Measurements from ENCODE around the gene NTM.

The NTM gene

DNA sequence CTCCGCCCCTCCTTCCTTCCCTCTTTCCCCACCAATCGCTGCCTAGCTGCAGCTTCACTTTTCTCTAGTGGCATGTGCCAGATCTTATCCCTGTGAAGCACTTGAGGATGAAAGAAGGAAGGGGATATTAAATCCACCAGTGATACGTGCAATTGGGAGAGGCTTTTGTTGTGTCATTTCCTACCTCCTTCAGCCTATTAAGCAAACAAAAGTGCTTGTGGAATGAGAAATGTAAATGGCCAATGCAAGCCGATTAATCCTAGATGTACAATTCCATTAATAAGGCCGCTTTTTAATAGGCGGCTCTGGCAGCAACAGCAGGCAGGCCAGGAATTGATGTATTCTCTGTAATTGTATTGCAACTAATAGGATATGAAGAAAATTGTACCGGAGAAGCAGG is 23.3 kb downstream of the NTM start:
- Histone ChIP-seq H3K4me1 (ENCODE audit: control insufficient read depth, insufficient read depth, low read length) (no peaks in the 10 kb centered on the region), H3K36me3 (ENCODE audit: control insufficient read depth in 2 of 2, insufficient read depth in 2 of 2, low read length in 2 of 2) (no peaks in the 10 kb centered on the region), H3K27ac (ENCODE audit: low read length) (no peak overlapping the region), H3K9me3 (ENCODE audit: control insufficient read depth in 2 of 2, low read length in 2 of 2) (no peaks in the 10 kb centered on the region), H3K4me3 (ENCODE audit: low read length in 2 of 2) (no peak overlapping the region), H3K9ac (ENCODE audit: low read length in 2 of 2) (no peak overlapping the region), H3K27me3 (ENCODE audit: control insufficient read depth in 1 of 2, insufficient read depth in 2 of 2, low read length in 2 of 2) (no peaks in the 10 kb centered on the region)

GRCh38 chr11:131397675-131398074 is 27.3 kb downstream of the NTM start:
- no peak overlapping the region for H3K4me3 ChIP-seq (ENCODE audit: low read length in 2 of 2)
- H3K9me3 ChIP-seq (ENCODE audit: control insufficient read depth in 2 of 2, low read length in 2 of 2): no peaks in the 10 kb centered on the region
- no peak overlapping the region for H3K9ac ChIP-seq (ENCODE audit: low read length in 2 of 2)
- no peaks in the 10 kb centered on the region for H3K36me3 ChIP-seq (ENCODE audit: control insufficient read depth in 2 of 2, insufficient read depth in 2 of 2, low read length in 2 of 2)
- no peaks in the 10 kb centered on the region for H3K4me1 ChIP-seq (ENCODE audit: control insufficient read depth, insufficient read depth, low read length)
- H3K27me3 ChIP-seq (ENCODE audit: control insufficient read depth in 1 of 2, insufficient read depth in 2 of 2, low read length in 2 of 2): no peaks in the 10 kb centered on the region
- H3K27ac ChIP-seq (ENCODE audit: low read length): no peak overlapping the region

DNA sequence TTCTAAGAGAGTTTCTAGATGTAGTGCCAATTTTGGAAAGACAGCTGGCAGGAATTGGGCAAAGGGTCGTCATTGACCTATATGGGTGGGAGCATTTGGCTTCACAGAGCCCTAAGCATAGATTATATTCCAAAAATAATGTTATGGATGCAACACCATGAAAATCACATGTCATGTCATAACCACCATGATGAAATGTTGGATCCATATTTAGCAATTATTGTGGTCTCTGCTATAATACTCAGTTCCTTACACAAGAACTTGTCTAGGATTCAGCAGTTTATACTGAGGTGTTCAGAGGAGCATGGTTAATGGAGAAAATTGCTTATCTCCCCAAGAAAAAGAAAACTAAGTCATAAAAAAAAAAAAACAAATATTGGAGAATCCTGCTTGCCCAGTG is 31.6 kb downstream of the NTM start:
- H3K27ac ChIP-seq (ENCODE audit: low read length): no peak overlapping the region
- no peaks in the 10 kb centered on the region for H3K9me3 ChIP-seq (ENCODE audit: control insufficient read depth in 2 of 2, low read length in 2 of 2)
- H3K27me3 ChIP-seq (ENCODE audit: control insufficient read depth in 1 of 2, insufficient read depth in 2 of 2, low read length in 2 of 2): no peaks in the 10 kb centered on the region
- no peaks in the 10 kb centered on the region for H3K4me1 ChIP-seq (ENCODE audit: control insufficient read depth, insufficient read depth, low read length)
- H3K9ac ChIP-seq (ENCODE audit: low read length in 2 of 2): no peak overlapping the region
- no peak overlapping the region for H3K4me3 ChIP-seq (ENCODE audit: low read length in 2 of 2)
- no peaks in the 10 kb centered on the region for H3K36me3 ChIP-seq (ENCODE audit: control insufficient read depth in 2 of 2, insufficient read depth in 2 of 2, low read length in 2 of 2)

DNA sequence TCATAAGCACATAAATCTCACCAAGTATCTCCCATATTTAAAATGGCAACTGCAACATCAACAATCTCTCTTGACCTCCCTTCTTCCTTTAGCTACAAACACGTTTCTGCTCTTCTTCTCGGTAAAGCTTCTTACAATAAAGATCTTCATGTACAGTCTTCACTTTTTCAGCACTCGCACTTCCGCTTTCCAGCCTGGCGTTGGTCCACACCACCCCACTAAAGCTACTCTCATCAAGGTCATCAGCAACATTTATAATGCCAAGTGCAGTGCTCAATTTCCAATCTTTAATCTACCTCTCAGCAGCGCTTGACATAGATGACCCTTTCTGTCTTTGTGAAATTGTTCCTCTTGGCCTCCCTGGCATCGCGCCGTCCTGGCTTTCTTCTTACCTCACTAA is 33.6 kb downstream of the NTM start:
- Histone ChIP-seq H3K9ac (ENCODE audit: low read length in 2 of 2) (no peak overlapping the region), H3K4me1 (ENCODE audit: control insufficient read depth, insufficient read depth, low read length) (no peaks in the 10 kb centered on the region), H3K27me3 (ENCODE audit: control insufficient read depth in 1 of 2, insufficient read depth in 2 of 2, low read length in 2 of 2) (no peaks in the 10 kb centered on the region), H3K9me3 (ENCODE audit: control insufficient read depth in 2 of 2, low read length in 2 of 2) (no peaks in the 10 kb centered on the region), H3K36me3 (ENCODE audit: control insufficient read depth in 2 of 2, insufficient read depth in 2 of 2, low read length in 2 of 2) (no peaks in the 10 kb centered on the region), H3K4me3 (ENCODE audit: low read length in 2 of 2) (no peak overlapping the region), H3K27ac (ENCODE audit: low read length) (no peak overlapping the region)

DNA sequence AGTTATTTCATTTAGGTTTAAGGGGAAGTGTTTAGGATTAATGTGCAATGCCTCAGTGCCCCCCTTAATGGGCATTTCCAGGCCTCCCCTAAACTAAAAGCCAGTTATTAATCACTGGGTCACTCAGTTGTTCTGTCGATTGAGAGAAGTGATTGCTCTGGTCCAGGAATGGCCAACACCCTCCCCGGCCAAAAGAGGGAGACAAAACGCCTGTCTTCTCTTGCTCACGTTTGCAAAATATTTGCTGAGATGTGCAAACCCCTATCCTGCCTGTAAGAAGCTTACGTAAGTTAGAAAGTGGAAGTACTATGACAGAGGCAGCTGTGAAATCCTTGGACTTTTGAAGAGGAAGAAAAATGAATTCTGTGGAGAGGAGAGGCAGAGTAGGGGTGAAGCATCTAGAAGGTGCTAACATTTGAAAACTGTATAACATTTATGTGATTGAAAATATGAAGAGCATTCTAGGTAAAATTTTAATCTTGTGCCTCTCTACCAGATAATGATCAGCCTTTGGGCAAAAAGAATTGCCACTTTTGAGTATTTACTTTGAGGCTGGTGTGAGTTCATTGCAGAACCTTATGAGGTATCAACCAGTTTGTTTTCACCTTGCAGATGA is 37.7 kb downstream of the NTM start:
- H3K4me1 ChIP-seq (ENCODE audit: control insufficient read depth, insufficient read depth, low read length): no peaks in the 10 kb centered on the region
- no peaks in the 10 kb centered on the region for H3K27me3 ChIP-seq (ENCODE audit: control insufficient read depth in 1 of 2, insufficient read depth in 2 of 2, low read length in 2 of 2)
- no peak overlapping the region for H3K4me3 ChIP-seq (ENCODE audit: low read length in 2 of 2)
- no peak overlapping the region for H3K27ac ChIP-seq (ENCODE audit: low read length)
- no peak overlapping the region for H3K9ac ChIP-seq (ENCODE audit: low read length in 2 of 2)
- H3K9me3 ChIP-seq (ENCODE audit: control insufficient read depth in 2 of 2, low read length in 2 of 2): no peaks in the 10 kb centered on the region
- H3K36me3 ChIP-seq (ENCODE audit: control insufficient read depth in 2 of 2, insufficient read depth in 2 of 2, low read length in 2 of 2): no peaks in the 10 kb centered on the region

GRCh38 chr11:131409345-131409744 is 38.9 kb downstream of the NTM start:
- no peaks in the 10 kb centered on the region for H3K27me3 ChIP-seq (ENCODE audit: control insufficient read depth in 1 of 2, insufficient read depth in 2 of 2, low read length in 2 of 2)
- H3K9ac ChIP-seq (ENCODE audit: low read length in 2 of 2): no peak overlapping the region
- H3K36me3 ChIP-seq (ENCODE audit: control insufficient read depth in 2 of 2, insufficient read depth in 2 of 2, low read length in 2 of 2): no peaks in the 10 kb centered on the region
- no peak overlapping the region for H3K27ac ChIP-seq (ENCODE audit: low read length)
- H3K4me1 ChIP-seq (ENCODE audit: control insufficient read depth, insufficient read depth, low read length): no peaks in the 10 kb centered on the region
- H3K9me3 ChIP-seq (ENCODE audit: control insufficient read depth in 2 of 2, low read length in 2 of 2): no peaks in the 10 kb centered on the region
- H3K4me3 ChIP-seq (ENCODE audit: low read length in 2 of 2): no peak overlapping the region

DNA sequence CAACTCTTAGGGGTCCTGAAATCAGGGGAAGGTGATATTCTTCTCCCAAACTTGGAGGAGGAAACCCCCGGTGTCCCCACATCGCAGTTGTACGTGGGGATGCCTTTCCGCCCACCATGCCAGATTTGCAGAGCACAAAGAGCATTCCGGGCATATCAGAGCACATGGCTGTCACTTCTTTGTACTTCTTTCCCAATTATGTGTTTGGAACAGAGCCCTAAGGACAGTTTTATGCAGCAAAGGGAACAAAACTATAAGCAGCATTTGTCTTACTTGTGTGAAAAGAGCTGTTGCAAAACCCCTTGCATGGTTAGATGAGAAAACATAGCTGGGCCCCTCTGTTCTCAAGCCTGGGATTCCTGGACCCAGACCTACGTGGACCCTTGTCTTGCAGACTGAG is 41.2 kb downstream of the NTM start:
- Histone ChIP-seq H3K4me1 (ENCODE audit: control insufficient read depth, insufficient read depth, low read length) (no peaks in the 10 kb centered on the region), H3K4me3 (ENCODE audit: low read length in 2 of 2) (no peak overlapping the region), H3K9ac (ENCODE audit: low read length in 2 of 2) (no peak overlapping the region), H3K27me3 (ENCODE audit: control insufficient read depth in 1 of 2, insufficient read depth in 2 of 2, low read length in 2 of 2) (no peaks in the 10 kb centered on the region), H3K9me3 (ENCODE audit: control insufficient read depth in 2 of 2, low read length in 2 of 2) (no peaks in the 10 kb centered on the region), H3K36me3 (ENCODE audit: control insufficient read depth in 2 of 2, insufficient read depth in 2 of 2, low read length in 2 of 2) (no peaks in the 10 kb centered on the region), H3K27ac (ENCODE audit: low read length) (no peak overlapping the region)

DNA sequence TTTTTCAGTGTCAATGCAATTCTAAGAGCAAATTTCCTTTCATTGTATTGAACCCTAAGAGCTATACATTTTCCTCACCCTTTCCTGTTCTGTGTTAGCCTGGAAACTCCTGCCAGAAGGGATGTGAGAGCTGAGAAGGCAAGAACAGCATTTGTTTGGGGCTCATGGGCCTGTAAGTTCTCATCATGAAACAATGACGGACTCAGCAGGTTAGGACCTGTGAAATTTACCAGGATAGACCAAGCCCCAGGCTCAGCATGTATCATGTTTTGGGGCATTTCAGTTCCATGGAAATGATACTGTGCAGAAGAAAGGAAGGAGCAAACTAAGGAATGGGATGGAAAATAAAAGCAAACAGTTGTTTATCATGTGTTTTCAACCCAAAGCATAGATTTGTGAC is 41.6 kb downstream of the NTM start:
- no peaks in the 10 kb centered on the region for H3K36me3 ChIP-seq (ENCODE audit: control insufficient read depth in 2 of 2, insufficient read depth in 2 of 2, low read length in 2 of 2)
- H3K27me3 ChIP-seq (ENCODE audit: control insufficient read depth in 1 of 2, insufficient read depth in 2 of 2, low read length in 2 of 2): no peaks in the 10 kb centered on the region
- H3K4me1 ChIP-seq (ENCODE audit: control insufficient read depth, insufficient read depth, low read length): no peaks in the 10 kb centered on the region
- H3K4me3 ChIP-seq (ENCODE audit: low read length in 2 of 2): no peak overlapping the region
- no peaks in the 10 kb centered on the region for H3K9me3 ChIP-seq (ENCODE audit: control insufficient read depth in 2 of 2, low read length in 2 of 2)
- no peak overlapping the region for H3K9ac ChIP-seq (ENCODE audit: low read length in 2 of 2)
- no peak overlapping the region for H3K27ac ChIP-seq (ENCODE audit: low read length)

GRCh38 chr11:131413217-131413616 is 42.8 kb downstream of the NTM start:
- Histone ChIP-seq H3K9ac (ENCODE audit: low read length in 2 of 2) (no peak overlapping the region), H3K9me3 (ENCODE audit: control insufficient read depth in 2 of 2, low read length in 2 of 2) (no peaks in the 10 kb centered on the region), H3K27ac (ENCODE audit: low read length) (no peak overlapping the region), H3K36me3 (ENCODE audit: control insufficient read depth in 2 of 2, insufficient read depth in 2 of 2, low read length in 2 of 2) (no peaks in the 10 kb centered on the region), H3K4me1 (ENCODE audit: control insufficient read depth, insufficient read depth, low read length) (no peaks in the 10 kb centered on the region), H3K4me3 (ENCODE audit: low read length in 2 of 2) (no peak overlapping the region), H3K27me3 (ENCODE audit: control insufficient read depth in 1 of 2, insufficient read depth in 2 of 2, low read length in 2 of 2) (no peaks in the 10 kb centered on the region)

GRCh38 chr11:131418189-131418588 is 47.8 kb downstream of the NTM start:
- Histone ChIP-seq H3K36me3 (ENCODE audit: control insufficient read depth in 2 of 2, insufficient read depth in 2 of 2, low read length in 2 of 2) (no peaks in the 10 kb centered on the region), H3K27ac (ENCODE audit: low read length) (no peak overlapping the region), H3K4me3 (ENCODE audit: low read length in 2 of 2) (no peak overlapping the region), H3K27me3 (ENCODE audit: control insufficient read depth in 1 of 2, insufficient read depth in 2 of 2, low read length in 2 of 2) (no peaks in the 10 kb centered on the region), H3K4me1 (ENCODE audit: control insufficient read depth, insufficient read depth, low read length) (no peaks in the 10 kb centered on the region), H3K9ac (ENCODE audit: low read length in 2 of 2) (no peak overlapping the region), H3K9me3 (ENCODE audit: control insufficient read depth in 2 of 2, low read length in 2 of 2) (no peaks in the 10 kb centered on the region)

- Histone ChIP-seq H3K4me3 (ENCODE audit: low read length in 2 of 2) (no peak overlapping the region), H3K4me1 (ENCODE audit: control insufficient read depth, insufficient read depth, low read length) (no peaks in the 10 kb centered on the region), H3K9me3 (ENCODE audit: control insufficient read depth in 2 of 2, low read length in 2 of 2) (no peaks in the 10 kb centered on the region), H3K9ac (ENCODE audit: low read length in 2 of 2) (no peak overlapping the region), H3K36me3 (ENCODE audit: control insufficient read depth in 2 of 2, insufficient read depth in 2 of 2, low read length in 2 of 2) (no peaks in the 10 kb centered on the region), H3K27me3 (ENCODE audit: control insufficient read depth in 1 of 2, insufficient read depth in 2 of 2, low read length in 2 of 2) (no peaks in the 10 kb centered on the region), H3K27ac (ENCODE audit: low read length) (no peak overlapping the region)
Observed at GRCh38 chr11:131421066-131421855, 50.8 kb downstream of the NTM start.
